Measurements from ENCODE around the gene TJAP1. TPM values are rescaled to one million over a fixed set of nuclear protein-coding genes. Genes with fewer than 3 reads are reported as not detected.

Gene TJAP1
- polyA plus RNA-seq, 1 donor from 2014 or later = 11.4 TPM

- H4K20me1 ChIP-seq (ENCODE audit: insufficient read depth) = no peaks in the 10 kb centered on the region
- H3K79me2 ChIP-seq (replicated peaks; ENCODE audit: insufficient read depth, low read length) = no peaks in the 10 kb centered on the region
- no peak overlapping the region for H3K9ac ChIP-seq (ENCODE audit: low read length)
- H2AFZ ChIP-seq (ENCODE audit: low read depth, low read length) = no peak overlapping the region
- no peaks in the 10 kb centered on the region for H3K9me2 ChIP-seq (ENCODE audit: insufficient read depth, low read length)
- no peaks in the 10 kb centered on the region for H3K9me3 ChIP-seq (ENCODE audit: low read length)
- H3K36me3 ChIP-seq (ENCODE audit: insufficient read depth, low read length) = no peaks in the 10 kb centered on the region
- H3K4me3 ChIP-seq (ENCODE audit: low read length) = no peak overlapping the region
- no peaks in the 10 kb centered on the region for H3K27me3 ChIP-seq (ENCODE audit: insufficient read depth, low read depth, low read length)
- H3K4me2 ChIP-seq (ENCODE audit: low read length) = no peak overlapping the region
- H3F3A ChIP-seq (ENCODE audit: insufficient read depth, low read length, poor library complexity, severe bottlenecking) = no peaks in the 10 kb centered on the region
- TF ChIP-seq MXI1 (conservative IDR thresholded peaks at IDR 0.05; ENCODE audit: poor library complexity, severe bottlenecking) (no peak), POLR2AphosphoS5 (IDR thresholded peaks at IDR 0.05) (no peak), SMC3 (conservative IDR thresholded peaks at IDR 0.05; ENCODE audit: poor library complexity) (no peak), EP300 (conservative IDR thresholded peaks at IDR 0.05; ENCODE audit: poor library complexity, severe bottlenecking) (no peak), TAF1 (IDR thresholded peaks at IDR 0.05; ENCODE audit: low read depth) (no peak), RAD21 (conservative IDR thresholded peaks at IDR 0.05) (no peak), EZH2 (IDR thresholded peaks at IDR 0.05; ENCODE audit: borderline replicate concordance, insufficient read depth, low read length, poor library complexity, severe bottlenecking) (no peak), REST (IDR thresholded peaks at IDR 0.05; ENCODE audit: borderline replicate concordance) (no peak)
- TF ChIP-seq, protein P1, sequence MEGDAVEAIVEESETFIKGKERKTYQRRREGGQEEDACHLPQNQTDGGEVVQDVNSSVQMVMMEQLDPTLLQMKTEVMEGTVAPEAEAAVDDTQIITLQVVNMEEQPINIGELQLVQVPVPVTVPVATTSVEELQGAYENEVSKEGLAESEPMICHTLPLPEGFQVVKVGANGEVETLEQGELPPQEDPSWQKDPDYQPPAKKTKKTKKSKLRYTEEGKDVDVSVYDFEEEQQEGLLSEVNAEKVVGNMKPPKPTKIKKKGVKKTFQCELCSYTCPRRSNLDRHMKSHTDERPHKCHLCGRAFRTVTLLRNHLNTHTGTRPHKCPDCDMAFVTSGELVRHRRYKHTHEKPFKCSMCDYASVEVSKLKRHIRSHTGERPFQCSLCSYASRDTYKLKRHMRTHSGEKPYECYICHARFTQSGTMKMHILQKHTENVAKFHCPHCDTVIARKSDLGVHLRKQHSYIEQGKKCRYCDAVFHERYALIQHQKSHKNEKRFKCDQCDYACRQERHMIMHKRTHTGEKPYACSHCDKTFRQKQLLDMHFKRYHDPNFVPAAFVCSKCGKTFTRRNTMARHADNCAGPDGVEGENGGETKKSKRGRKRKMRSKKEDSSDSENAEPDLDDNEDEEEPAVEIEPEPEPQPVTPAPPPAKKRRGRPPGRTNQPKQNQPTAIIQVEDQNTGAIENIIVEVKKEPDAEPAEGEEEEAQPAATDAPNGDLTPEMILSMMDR (IDR thresholded peaks at IDR 0.05; ENCODE audit: poor library complexity, severe bottlenecking) = no peak
- H3K27ac ChIP-seq (ENCODE audit: low read length) = no peak overlapping the region
Observed at GRCh38 chr6:43547222-43547621, 69.9 kb downstream of the TJAP1 start.

Small RNAs within 50 kb of the gene (small RNA-seq; reads per million reads assigned to genes)
- gene MIR6780B (0 to 0.03 (median 0) reads per million in 3 experiments), gene RF00426 (0 reads per million in 3 experiments), gene RNU6-1113P (0 reads per million in 3 experiments)

Other genes starting within 250 kb of the TJAP1 start
- 48.3 and 65.5 TPM in 2 replicates for gene DNPH1, start 248.1 kb upstream of the TJAP1 start, polyA plus RNA-seq
- 4.2 and 6.8 TPM in 2 replicates for gene TTBK1, start 234.1 kb upstream of the TJAP1 start, polyA plus RNA-seq
- 2.3 and 2.4 TPM in 2 replicates for gene SLC22A7, start 179.3 kb upstream of the TJAP1 start, polyA plus RNA-seq
- 3.7 and 11.6 TPM in 2 replicates for gene CRIP3, start 168.7 kb upstream of the TJAP1 start, polyA plus RNA-seq
- 11.7 and 16.1 TPM in 2 replicates for gene ZNF318, start 107.9 kb upstream of the TJAP1 start, polyA plus RNA-seq
- gene ABCC10, start 50.0 kb upstream of the TJAP1 start, polyA plus RNA-seq = 22.4 and 29.6 TPM in 2 replicates
- gene DLK2, start 22.0 kb upstream of the TJAP1 start, polyA plus RNA-seq = 17.2 and 19.8 TPM in 2 replicates
- 4.7 and 6.9 TPM in 2 replicates for gene LRRC73, start 32.8 kb downstream of the TJAP1 start, polyA plus RNA-seq
- gene YIPF3, start 39.4 kb downstream of the TJAP1 start, polyA plus RNA-seq = 236 and 244 TPM in 2 replicates
- gene POLR1C, start 39.5 kb downstream of the TJAP1 start, polyA plus RNA-seq = 62.0 and 88.7 TPM in 2 replicates
- gene XPO5, start 98.5 kb downstream of the TJAP1 start, polyA plus RNA-seq = 28.5 and 36.0 TPM in 2 replicates
- gene POLH, start 98.6 kb downstream of the TJAP1 start, polyA plus RNA-seq = 6.5 and 9.1 TPM in 2 replicates
- 103 and 117 TPM in 2 replicates for gene GTPBP2, start 151.7 kb downstream of the TJAP1 start, polyA plus RNA-seq
- gene MAD2L1BP, start 158.3 kb downstream of the TJAP1 start, polyA plus RNA-seq = 43.2 and 64.2 TPM in 2 replicates
- gene RSPH9, start 167.5 kb downstream of the TJAP1 start, polyA plus RNA-seq = 0.88 and 1.8 TPM in 2 replicates
- 39.6 and 52.4 TPM in 2 replicates for gene MRPS18A, start 210.2 kb downstream of the TJAP1 start, polyA plus RNA-seq